Panc1 (cell line): ENCODE data around the gene ABCC11. TPM values are rescaled to one million over a fixed set of nuclear protein-coding genes. Genes with fewer than 3 reads are reported as not detected.
A peak's percentile ranks its signal among the peaks of the same experiment; 100 is the strongest.

Experiments used
- ATAC-seq: fragments of 200-7000 bp; cut with Tn5 transposase; 2 replicates; pipeline ENCODE4 v1.9.1; 2020; ENCODE audit warnings: mild to moderate bottlenecking, moderate library complexity
- Bru-seq: library from RNA; stranded (reverse); fragments of 400-500 nt; gene quantifications from one replicate; lab custom pipeline; 2021; lab: Mats Ljungman, UMichigan
- BruChase-seq, 2 experiments: library from RNA; stranded (reverse); fragments of 400-500 nt; gene quantifications; one replicate each; lab custom pipeline; 2021; lab: Mats Ljungman, UMichigan
- BruUV-seq: library from RNA; stranded (reverse); fragments of 400-500 nt; replicated peaks from 2 replicates; lab custom pipeline; 2021; lab: Mats Ljungman, UMichigan
- CTCF ChIA-PET: fragments of 300-600 bp; sonication (Branson Sonifier 250); formaldehyde crosslinking; loops from one replicate; lab custom pipeline; 2022; ENCODE audit warnings: antibody characterized with exemption; lab: Charles Lee
- POLR2A ChIA-PET: fragments of 300-600 bp; sonication (Branson Sonifier 250); formaldehyde crosslinking; loops from one replicate; lab custom pipeline; 2022; ENCODE audit warnings: antibody characterized with exemption; lab: Charles Lee
- DNase-seq: peaks from one replicate; pipeline ENCODE4 v3.0.0-alpha.2; 2010; ENCODE audit warnings: low read depth, low spot score
- H3K27ac ChIP-seq: 2 replicates; pipeline ENCODE4 v1.5.1; 2011; ENCODE audit warnings: mild to moderate bottlenecking, low read length, inconsistent platforms
- H3K27me3 ChIP-seq: fragments of 200-500 bp; sonication (Bioruptor generic); 2 replicates; pipeline ENCODE4 v1.6.0; 2014; ENCODE audit warnings: low read length, inconsistent platforms; ENCODE audit not compliant: control insufficient read depth, insufficient read depth
- H3K36me3 ChIP-seq: fragments of 200-500 bp; sonication (Bioruptor generic); 2 replicates; pipeline ENCODE4 v1.5.1; 2014; ENCODE audit warnings: inconsistent platforms, mild to moderate bottlenecking, low read length, moderate library complexity; ENCODE audit not compliant: control insufficient read depth, insufficient read depth
- H3K4me1 ChIP-seq: 2 replicates; pipeline ENCODE4 v1.5.1; 2011; ENCODE audit warnings: inconsistent platforms, mild to moderate bottlenecking, low read length, moderate library complexity; ENCODE audit not compliant: control insufficient read depth, insufficient read depth
- H3K4me3 ChIP-seq, 2 experiments: 2 replicates each; pipeline ENCODE4 v1.5.1; 2011 to 2012; ENCODE audit warnings: low read depth in 2 of 2, low read length in 2 of 2, mild to moderate bottlenecking in 2 of 2, inconsistent platforms in 1 of 2, moderate library complexity in 1 of 2
- H3K9me3 ChIP-seq: fragments of 200-500 bp; sonication (Bioruptor generic); 2 replicates; pipeline ENCODE4 v1.5.1; 2014; ENCODE audit warnings: low read depth, mild to moderate bottlenecking, inconsistent platforms, low read length, moderate library complexity; ENCODE audit not compliant: control insufficient read depth, insufficient read depth
- POLR2AphosphoS5 ChIP-seq: IDR thresholded peaks from 2 replicates; pipeline ENCODE4 v1.6.1; 2012; ENCODE audit warnings: mild to moderate bottlenecking, low read depth, low read length, moderate library complexity
- REST ChIP-seq, 2 experiments: IDR thresholded peaks; 2 replicates each; pipeline ENCODE4 v1.6.1; 2011 to 2012; ENCODE audit warnings: low read depth in 2 of 2, control low read depth in 1 of 2, low read length in 1 of 2, mild to moderate bottlenecking in 1 of 2, moderate library complexity in 1 of 2; ENCODE audit not compliant: insufficient read depth in 1 of 2
- SIN3A ChIP-seq: IDR thresholded peaks from 2 replicates; pipeline ENCODE4 v1.6.1; 2012; ENCODE audit warnings: low read depth, mild to moderate bottlenecking, low read length, moderate library complexity, borderline replicate concordance; ENCODE audit not compliant: insufficient read depth
- TCF7L2 ChIP-seq: IDR thresholded peaks from 2 replicates; pipeline ENCODE4 v1.6.1; 2011; ENCODE audit warnings: mild to moderate bottlenecking, low read depth, low read length, inconsistent platforms
- in situ Hi-C: cut with HindIII; loops from 2 replicates; pipeline ENCODE4 v1.10.0; 2016; ENCODE audit warnings: low sequenced_read_pairs, low pct_unique_long_range_greater_than_20kb
- intact Hi-C: fragments of 100-400 bp; cut with micrococcal nuclease; formaldehyde crosslinking; loops from one replicate; pipeline ENCODE4 v1.10.0; 2022; ENCODE audit not compliant: unreplicated experiment
- long read RNA-seq: library from polyadenylated mRNA; unstranded; transcript quantifications from one replicate; pipeline ENCODE4 v2.0.0, GENCODE V29; 2021; ENCODE audit not compliant: unreplicated experiment
- polyA plus RNA-seq: library from polyadenylated mRNA; unstranded; fragments of >200 nt; gene quantifications from one replicate; pipeline ENCODE4 v1.2.1, GENCODE V29; 2012; ENCODE audit warnings: missing spikeins; ENCODE audit not compliant: insufficient read length
- total RNA-seq: library from RNA; stranded (reverse); gene quantifications from one replicate; pipeline ENCODE4 v1.2.1, GENCODE V29; 2021; ENCODE audit not compliant: unreplicated experiment
- TF ChIP-seq, protein P1 (sequence below): fragments of 450-650 bp; IDR thresholded peaks from 2 replicates; pipeline ENCODE4 v1.5.1; 2017; ENCODE audit warnings: mild to moderate bottlenecking

Gene ABCC11
- total RNA-seq = not detected
- 0.17 TPM for polyA plus RNA-seq
- Bru-seq, nascent RNA = percentile 13 among the genes with signal in this experiment
- percentile 16 among the genes with signal in this experiment for BruChase-seq, experiment 1, labeled RNA remaining after a 2-hour chase
- BruChase-seq, experiment 2, labeled RNA remaining after a 6-hour chase = percentile 14 among the genes with signal in this experiment
- long read RNA-seq, partial matches to known transcripts = 0 of 1 reads
- long read RNA-seq, other reads (novel, unspliced or antisense) = 1 of 1 reads

GRCh38 chr16:48247311-48247710 is at the start of gene ABCC11:
ABCC11 (minus strand) TSS chr16:48247539; CDS start chr16:48231921, 15,618 bp downstream.
- POLR2A ChIA-PET = no interaction called here
- Histone ChIP-seq H3K9me3 (no peaks in the 10 kb centered on the region), H3K36me3 (peaks cover 6% of the 10 kb centered on the region; the same call in 1 of the 2 replicates), H3K27me3 (no peaks in the 10 kb centered on the region), H3K27ac (no peak within 1 kb of the TSS), H3K4me3 (no peak within 1 kb of the TSS), H3K4me1 (peaks cover 3% of the 10 kb centered on the region; the same call in 1 of the 2 replicates)
- DNase-seq = no peak
- intact Hi-C loops = no loop called here
- in situ Hi-C loops = no loop called here
- CTCF ChIA-PET = interaction anchor here (0.6 kb wide), 1 partner anchor 1285 kb away, joined by 3 read pairs; no protein-coding TSS in a partner anchor
- BruUV-seq = no TSS peak
- TF ChIP-seq, protein P1, sequence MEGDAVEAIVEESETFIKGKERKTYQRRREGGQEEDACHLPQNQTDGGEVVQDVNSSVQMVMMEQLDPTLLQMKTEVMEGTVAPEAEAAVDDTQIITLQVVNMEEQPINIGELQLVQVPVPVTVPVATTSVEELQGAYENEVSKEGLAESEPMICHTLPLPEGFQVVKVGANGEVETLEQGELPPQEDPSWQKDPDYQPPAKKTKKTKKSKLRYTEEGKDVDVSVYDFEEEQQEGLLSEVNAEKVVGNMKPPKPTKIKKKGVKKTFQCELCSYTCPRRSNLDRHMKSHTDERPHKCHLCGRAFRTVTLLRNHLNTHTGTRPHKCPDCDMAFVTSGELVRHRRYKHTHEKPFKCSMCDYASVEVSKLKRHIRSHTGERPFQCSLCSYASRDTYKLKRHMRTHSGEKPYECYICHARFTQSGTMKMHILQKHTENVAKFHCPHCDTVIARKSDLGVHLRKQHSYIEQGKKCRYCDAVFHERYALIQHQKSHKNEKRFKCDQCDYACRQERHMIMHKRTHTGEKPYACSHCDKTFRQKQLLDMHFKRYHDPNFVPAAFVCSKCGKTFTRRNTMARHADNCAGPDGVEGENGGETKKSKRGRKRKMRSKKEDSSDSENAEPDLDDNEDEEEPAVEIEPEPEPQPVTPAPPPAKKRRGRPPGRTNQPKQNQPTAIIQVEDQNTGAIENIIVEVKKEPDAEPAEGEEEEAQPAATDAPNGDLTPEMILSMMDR = no peak
- TF ChIP-seq POLR2AphosphoS5 (no peak), SIN3A (no peak), TCF7L2 (no peak), REST (IDR thresholded peaks at IDR 0.05; ENCODE audit: insufficient read depth in 1 of 2, low read depth in 2 of 2, low read length in 1 of 2) (no peak)
- no peak for ATAC-seq

DNA sequence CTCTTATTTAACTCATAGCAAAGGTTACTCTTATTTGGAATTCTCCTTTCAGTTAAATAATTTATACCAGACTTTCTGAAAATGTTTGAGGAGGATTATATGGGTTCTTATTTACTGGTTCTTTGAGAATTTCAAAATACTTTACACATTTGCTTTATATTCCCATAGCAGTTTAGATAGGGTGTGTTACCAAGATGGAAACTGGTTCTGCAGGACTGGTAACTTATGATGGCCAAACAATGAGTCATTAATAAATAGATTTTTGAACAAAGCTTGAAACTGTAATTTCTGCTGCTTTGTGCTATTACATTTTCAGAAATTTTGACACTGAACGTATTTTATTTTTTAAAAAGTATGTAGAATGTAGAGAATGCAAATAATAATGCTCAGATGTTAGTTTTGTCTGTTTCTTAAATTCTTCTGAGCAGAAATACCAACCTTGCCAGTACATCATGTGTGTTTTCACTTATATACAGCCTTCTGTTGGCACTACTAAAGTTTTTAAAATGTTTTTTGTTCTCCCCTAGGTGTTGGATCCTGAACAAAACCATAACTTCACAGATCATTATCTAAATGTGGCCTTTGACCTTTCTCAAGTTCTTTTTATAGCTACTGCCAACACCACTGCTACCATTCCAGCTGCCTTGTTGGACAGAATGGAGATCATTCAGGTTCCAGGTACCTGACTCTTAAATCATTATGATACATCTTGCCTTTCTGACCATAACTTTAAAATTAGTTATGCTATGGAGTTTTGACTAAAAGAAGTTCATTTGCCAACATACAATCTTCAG is 48.3 kb upstream of the ABCC11 start:
- intact Hi-C loops (no loop called here), in situ Hi-C loops (no loop called here)
- ATAC-seq (no peak), DNase-seq (no peak)
- TF ChIP-seq SIN3A (no peak), REST (IDR thresholded peaks at IDR 0.05; ENCODE audit: insufficient read depth in 1 of 2, low read depth in 2 of 2, low read length in 1 of 2) (no peak), TCF7L2 (no peak), POLR2AphosphoS5 (no peak)
- TF ChIP-seq, protein P1 = no peak
- Histone ChIP-seq H3K27me3 (no peaks in the 10 kb centered on the region), H3K4me3 (no peak overlapping the region), H3K9me3 (no peaks in the 10 kb centered on the region), H3K36me3 (no peaks in the 10 kb centered on the region), H3K27ac (no peak overlapping the region), H3K4me1 (no peaks in the 10 kb centered on the region)
- POLR2A ChIA-PET = no interaction called here
- CTCF ChIA-PET = no interaction called here
- no TSS peak for BruUV-seq
